PFSK-1 (cell line): ENCODE results near the gene LRCH3.

Source experiments
- FOXP2 ChIP-seq: optimal IDR thresholded peaks from 2 replicates; pipeline ENCODE3; 2011; ENCODE audit warnings: borderline replicate concordance, control low read depth, inconsistent platforms; ENCODE audit not compliant: insufficient read depth; ENCODE audit errors: extremely low read length, extremely low read depth
- POLR2AphosphoS5 ChIP-seq: IDR thresholded peaks from 2 replicates; pipeline ENCODE4 v1.6.1; 2012; ENCODE audit warnings: low read depth, mild to moderate bottlenecking, control low read depth, low read length, moderate library complexity
- SIN3A ChIP-seq: IDR thresholded peaks from 2 replicates; pipeline ENCODE4 v1.6.1; 2012; ENCODE audit warnings: mild to moderate bottlenecking, low read length, moderate library complexity, borderline replicate concordance; ENCODE audit not compliant: insufficient read depth
- TAF1 ChIP-seq: IDR thresholded peaks from 2 replicates; pipeline ENCODE4 v1.6.1; 2012; ENCODE audit warnings: low read length, control low read depth, borderline replicate concordance; ENCODE audit not compliant: insufficient read depth
- TF ChIP-seq, protein P1 (sequence below), 2 experiments: IDR thresholded peaks; 2 replicates each; pipeline versions ENCODE4 v1.6.1 to v1.8.0; 2011 to 2012; ENCODE audit warnings: low read depth in 2 of 2, low read length in 2 of 2, control low read depth in 1 of 2, inconsistent platforms in 1 of 2, mild to moderate bottlenecking in 1 of 2, moderate library complexity in 1 of 2; ENCODE audit not compliant: insufficient read depth in 1 of 2

The LRCH3 gene

DNA sequence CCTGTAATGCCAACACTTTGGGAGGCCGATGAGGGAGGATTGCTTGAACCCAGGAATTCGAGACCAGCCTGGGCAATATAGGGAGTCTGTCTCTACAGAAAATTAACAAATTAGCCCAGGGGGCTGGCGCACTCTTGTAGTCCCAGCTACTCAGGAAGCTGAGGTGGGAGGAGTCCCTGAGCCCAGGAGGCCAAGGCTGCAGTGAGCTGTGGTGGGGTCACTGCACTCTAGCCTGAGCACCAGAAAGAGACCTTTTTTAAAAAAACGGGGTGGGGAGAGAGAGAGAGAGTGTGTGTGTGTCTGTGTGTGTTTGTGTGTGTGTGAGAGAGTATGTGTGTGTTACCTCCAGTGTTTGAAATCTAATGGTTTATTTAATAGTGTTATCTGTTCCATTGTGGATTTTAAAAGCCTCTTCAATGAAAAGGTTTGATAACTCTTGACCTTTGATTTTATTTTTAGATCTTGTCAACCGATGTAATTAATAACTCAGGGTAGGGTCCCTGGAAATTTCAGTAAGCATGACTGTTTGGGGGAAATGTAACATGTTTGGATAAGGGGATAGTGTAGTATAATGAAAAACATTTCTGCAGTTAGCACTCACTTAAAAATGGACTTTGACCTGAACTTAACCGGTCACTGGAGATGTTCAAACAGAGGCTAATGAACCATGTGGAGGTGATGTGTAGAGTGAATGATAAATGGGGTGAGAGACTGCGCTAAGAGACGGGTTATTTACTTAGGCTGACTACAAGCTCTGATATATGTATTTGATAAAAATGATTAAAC is 29.7 kb downstream of the LRCH3 start:
- TF ChIP-seq FOXP2 (no peak), POLR2AphosphoS5 (no peak), SIN3A (no peak), TAF1 (no peak)
- TF ChIP-seq, protein P1, sequence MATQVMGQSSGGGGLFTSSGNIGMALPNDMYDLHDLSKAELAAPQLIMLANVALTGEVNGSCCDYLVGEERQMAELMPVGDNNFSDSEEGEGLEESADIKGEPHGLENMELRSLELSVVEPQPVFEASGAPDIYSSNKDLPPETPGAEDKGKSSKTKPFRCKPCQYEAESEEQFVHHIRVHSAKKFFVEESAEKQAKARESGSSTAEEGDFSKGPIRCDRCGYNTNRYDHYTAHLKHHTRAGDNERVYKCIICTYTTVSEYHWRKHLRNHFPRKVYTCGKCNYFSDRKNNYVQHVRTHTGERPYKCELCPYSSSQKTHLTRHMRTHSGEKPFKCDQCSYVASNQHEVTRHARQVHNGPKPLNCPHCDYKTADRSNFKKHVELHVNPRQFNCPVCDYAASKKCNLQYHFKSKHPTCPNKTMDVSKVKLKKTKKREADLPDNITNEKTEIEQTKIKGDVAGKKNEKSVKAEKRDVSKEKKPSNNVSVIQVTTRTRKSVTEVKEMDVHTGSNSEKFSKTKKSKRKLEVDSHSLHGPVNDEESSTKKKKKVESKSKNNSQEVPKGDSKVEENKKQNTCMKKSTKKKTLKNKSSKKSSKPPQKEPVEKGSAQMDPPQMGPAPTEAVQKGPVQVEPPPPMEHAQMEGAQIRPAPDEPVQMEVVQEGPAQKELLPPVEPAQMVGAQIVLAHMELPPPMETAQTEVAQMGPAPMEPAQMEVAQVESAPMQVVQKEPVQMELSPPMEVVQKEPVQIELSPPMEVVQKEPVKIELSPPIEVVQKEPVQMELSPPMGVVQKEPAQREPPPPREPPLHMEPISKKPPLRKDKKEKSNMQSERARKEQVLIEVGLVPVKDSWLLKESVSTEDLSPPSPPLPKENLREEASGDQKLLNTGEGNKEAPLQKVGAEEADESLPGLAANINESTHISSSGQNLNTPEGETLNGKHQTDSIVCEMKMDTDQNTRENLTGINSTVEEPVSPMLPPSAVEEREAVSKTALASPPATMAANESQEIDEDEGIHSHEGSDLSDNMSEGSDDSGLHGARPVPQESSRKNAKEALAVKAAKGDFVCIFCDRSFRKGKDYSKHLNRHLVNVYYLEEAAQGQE (IDR thresholded peaks at IDR 0.05; ENCODE audit: insufficient read depth in 1 of 2, low read depth in 2 of 2, low read length in 2 of 2) = no peak

DNA sequence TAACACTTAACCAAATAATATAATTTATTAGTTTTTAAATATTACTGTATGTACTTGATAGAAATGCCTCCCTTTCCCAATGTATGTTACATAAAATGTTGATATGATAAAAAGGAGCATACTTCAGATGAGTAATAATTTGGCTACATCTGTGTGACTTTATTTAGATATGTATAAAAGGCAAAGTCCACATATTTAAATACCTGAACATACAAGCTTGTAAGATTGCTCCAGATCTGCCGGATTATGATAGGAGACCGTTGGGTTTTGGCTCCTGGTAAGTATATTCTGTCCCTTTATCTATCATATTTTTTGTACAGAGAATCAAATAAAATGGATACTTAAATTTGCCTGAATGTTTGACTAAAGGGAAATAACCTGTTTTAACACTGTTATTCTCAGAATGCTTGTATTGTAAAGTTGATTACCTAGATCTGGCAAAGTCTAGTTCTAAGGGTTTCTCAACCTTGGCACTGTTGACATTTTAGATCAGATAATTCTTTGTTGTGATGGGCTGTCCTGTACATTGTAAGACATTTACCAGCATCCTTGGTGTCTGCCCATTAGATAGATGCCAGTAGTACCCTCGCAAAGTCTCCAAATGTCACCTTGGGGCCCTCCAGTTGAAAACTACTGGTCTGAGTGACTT is 38.5 kb downstream of the LRCH3 start:
- TF ChIP-seq, protein P1 (IDR thresholded peaks at IDR 0.05; ENCODE audit: insufficient read depth in 1 of 2, low read depth in 2 of 2, low read length in 2 of 2) = no peak
- TF ChIP-seq SIN3A = no peak
- TF ChIP-seq FOXP2 = no peak
- no peak for TF ChIP-seq POLR2AphosphoS5
- TF ChIP-seq TAF1 = no peak

DNA sequence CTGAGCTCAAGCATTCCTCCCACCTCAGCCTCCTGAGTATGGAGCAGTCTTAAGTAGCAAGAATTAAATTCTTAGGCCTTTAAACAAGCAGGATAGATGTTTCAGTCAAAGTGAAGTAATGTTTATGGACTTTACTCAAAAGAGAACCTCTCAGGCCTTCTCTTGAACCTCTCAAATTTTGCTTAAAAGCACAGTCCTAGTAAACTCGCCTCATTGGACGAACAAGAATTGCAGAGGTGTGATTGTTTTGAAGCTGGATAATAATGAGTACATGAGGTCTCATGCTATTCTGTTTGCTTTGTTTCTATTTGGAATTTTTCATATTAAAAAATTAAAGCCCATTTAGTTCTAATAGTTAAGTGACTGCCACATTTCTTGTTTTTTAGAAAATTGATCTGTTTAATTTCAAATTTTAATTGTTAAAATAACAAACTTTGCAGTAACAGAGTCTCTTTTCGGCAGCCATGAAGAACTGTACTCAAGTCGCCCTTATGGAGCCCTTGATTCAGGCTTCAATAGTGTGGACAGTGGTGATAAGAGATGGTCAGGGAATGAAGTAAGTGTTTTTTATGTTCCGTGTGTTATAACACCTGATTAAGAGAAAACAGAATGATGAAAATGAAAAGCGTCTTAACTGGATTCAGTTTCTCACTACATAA is 39.4 kb downstream of the LRCH3 start:
- no peak for TF ChIP-seq TAF1
- TF ChIP-seq FOXP2 = no peak
- no peak for TF ChIP-seq POLR2AphosphoS5
- TF ChIP-seq SIN3A = no peak
- TF ChIP-seq, protein P1 (IDR thresholded peaks at IDR 0.05; ENCODE audit: insufficient read depth in 1 of 2, low read depth in 2 of 2, low read length in 2 of 2) = no peak

DNA sequence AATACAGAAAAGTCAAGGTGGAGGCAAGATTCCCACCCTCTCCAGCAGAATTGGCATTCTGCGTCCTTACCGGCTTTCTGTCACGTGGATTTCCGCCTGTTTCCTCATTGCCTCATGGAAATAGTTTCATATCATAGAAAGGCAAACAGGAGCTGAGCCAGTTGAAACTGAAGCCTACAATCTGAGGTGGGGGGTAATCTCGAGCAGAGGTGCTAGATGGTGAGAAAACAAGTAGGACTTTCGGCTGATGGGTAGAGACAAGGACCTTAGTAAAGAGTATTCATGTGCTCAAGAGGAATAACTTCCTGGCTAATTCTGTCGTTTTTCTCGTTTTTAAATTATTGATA is 39.9 kb downstream of the LRCH3 start:
- TF ChIP-seq FOXP2 (no peak), TAF1 (no peak), POLR2AphosphoS5 (no peak), SIN3A (no peak)
- TF ChIP-seq, protein P1 (IDR thresholded peaks at IDR 0.05; ENCODE audit: insufficient read depth in 1 of 2, low read depth in 2 of 2, low read length in 2 of 2) = no peak
